NCI-H1105 (cell line): Measurements from ENCODE around the gene RFC4.
"Not testable (repeated sequence)": the region's sequence is repeated elsewhere in the genome, so short reads cannot be mapped to it uniquely, and the experiment has no call there.

Experiments used
- DNase-seq: peaks from one replicate; lab custom pipeline; 2025; lab: John Stamatoyannopoulos, UW

RFC4 gene

GRCh38 chr3:186806089-186807055 is at the start of gene RFC4:
Gene RFC4 (minus strand): TSS chr3:186806482. CDS start chr3:186804713, 1,769 bp downstream.
- DNase-seq, result peak; percentile 89

- no peak for DNase-seq
Measured at GRCh38 chr3:186854954-186855353, 48.7 kb upstream of the RFC4 start.

- DNase-seq, result no peak
Measured at GRCh38 chr3:186854146-186854545, 47.9 kb upstream of the RFC4 start.

- no peak for DNase-seq
Measured at GRCh38 chr3:186852994-186853393, 46.7 kb upstream of the RFC4 start.

- not testable (repeated sequence) for DNase-seq
Measured at GRCh38 chr3:186851835-186852234, 45.6 kb upstream of the RFC4 start.

- peak; percentile 47 for DNase-seq
Measured at GRCh38 chr3:186849374-186849975, 43.2 kb upstream of the RFC4 start.

- no peak for DNase-seq
Measured at GRCh38 chr3:186847437-186847836, 41.2 kb upstream of the RFC4 start.

- no peak for DNase-seq
Measured at GRCh38 chr3:186845756-186846155, 39.5 kb upstream of the RFC4 start.

GRCh38 chr3:186844908-186845307 is 38.6 kb upstream of the RFC4 start:
- DNase-seq, result no peak

- DNase-seq, result no peak
Measured at GRCh38 chr3:186843039-186843432, 36.8 kb upstream of the RFC4 start.

- DNase-seq, result no peak
Measured at GRCh38 chr3:186842426-186843038, 36.2 kb upstream of the RFC4 start, which contains the start of gene ADIPOQ. Gene ADIPOQ (plus strand): TSS chr3:186842710. CDS start chr3:186853059, 10,349 bp downstream.

GRCh38 chr3:186841620-186842019 is 35.3 kb upstream of the RFC4 start:
- DNase-seq, result no peak

GRCh38 chr3:186839874-186840641 is 33.8 kb upstream of the RFC4 start:
- DNase-seq, result no peak

GRCh38 chr3:186832276-186832675 is 26.0 kb upstream of the RFC4 start:
- DNase-seq, result no peak

- DNase-seq, result no peak
Measured at GRCh38 chr3:186831798-186832197, 25.5 kb upstream of the RFC4 start.

- DNase-seq, result no peak
Measured at GRCh38 chr3:186828340-186828739, 22.1 kb upstream of the RFC4 start.

- peak; percentile 92 for DNase-seq
Measured at GRCh38 chr3:186826976-186827857, 20.9 kb upstream of the RFC4 start.

GRCh38 chr3:186826410-186826975 is 20.2 kb upstream of the RFC4 start:
- DNase-seq, result no peak

- no peak for DNase-seq
Measured at GRCh38 chr3:186825872-186826409, 19.7 kb upstream of the RFC4 start.

- DNase-seq, result no peak
Measured at GRCh38 chr3:186825294-186825821, 19.1 kb upstream of the RFC4 start.
